SIG-M5 (cell line): Measurements from ENCODE around the gene DEFB132.
"Not testable (repeated sequence)": the region's sequence is repeated elsewhere in the genome, so short reads cannot be mapped to it uniquely, and the experiment has no call there.

ENCODE experiments used
- DNase-seq: peaks from one replicate; lab custom pipeline; 2025; lab: John Stamatoyannopoulos, UW

The DEFB132 gene, protein sequence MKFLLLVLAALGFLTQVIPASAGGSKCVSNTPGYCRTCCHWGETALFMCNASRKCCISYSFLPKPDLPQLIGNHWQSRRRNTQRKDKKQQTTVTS

DNA sequence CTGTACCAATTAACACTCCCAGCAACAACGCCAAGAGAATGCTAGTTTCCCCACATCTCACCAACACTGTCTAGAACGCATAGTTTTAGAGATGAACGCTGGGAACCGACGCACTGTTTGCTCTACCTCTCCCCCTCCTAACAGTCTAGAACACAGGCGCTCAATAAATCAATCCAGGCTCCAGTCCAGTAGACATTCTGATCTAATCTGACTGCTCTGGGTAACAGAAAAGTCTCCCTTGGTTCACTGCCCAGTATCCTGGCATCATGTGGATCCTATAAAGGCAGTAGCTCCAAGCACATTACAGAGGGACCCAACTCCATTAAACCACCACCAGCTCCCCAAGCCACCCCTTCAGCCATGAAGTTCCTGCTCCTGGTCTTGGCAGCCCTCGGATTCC, at the start of gene DEFB132:
Gene DEFB132 (plus strand): TSS at position 306 of the 400 bp plus-strand sequence. CDS start 55 bp downstream, at position 361.
- no peak for DNase-seq

DNA sequence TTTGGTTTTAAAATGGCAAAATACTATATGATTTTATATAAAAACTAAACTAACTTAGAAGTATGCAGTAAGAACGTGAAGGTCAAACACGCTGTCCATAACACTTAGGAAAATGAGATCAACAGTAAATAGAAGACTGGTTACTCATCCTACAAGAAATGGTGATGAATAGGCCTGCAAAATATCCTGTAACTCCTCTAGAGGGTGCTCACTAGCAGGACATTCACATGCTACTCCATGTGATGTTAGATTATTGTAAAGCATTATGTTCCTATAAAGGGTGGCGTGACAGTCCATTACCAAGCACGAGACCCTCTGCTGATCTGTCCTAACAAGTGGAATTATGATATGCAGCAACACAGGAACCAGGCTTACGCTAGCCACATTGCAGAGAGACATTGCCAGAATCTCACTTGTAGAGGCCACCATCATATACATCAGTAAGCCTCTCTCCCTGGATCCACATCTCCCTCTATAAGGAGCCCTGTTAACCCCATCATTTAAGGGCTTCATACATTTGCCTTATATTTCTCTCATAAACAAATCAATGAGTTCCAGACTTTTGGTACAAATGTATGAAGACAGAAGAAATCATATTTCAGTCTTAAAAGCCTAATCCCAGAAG, 48.5 kb upstream of the DEFB132 start:
- DNase-seq: no peak

DNA sequence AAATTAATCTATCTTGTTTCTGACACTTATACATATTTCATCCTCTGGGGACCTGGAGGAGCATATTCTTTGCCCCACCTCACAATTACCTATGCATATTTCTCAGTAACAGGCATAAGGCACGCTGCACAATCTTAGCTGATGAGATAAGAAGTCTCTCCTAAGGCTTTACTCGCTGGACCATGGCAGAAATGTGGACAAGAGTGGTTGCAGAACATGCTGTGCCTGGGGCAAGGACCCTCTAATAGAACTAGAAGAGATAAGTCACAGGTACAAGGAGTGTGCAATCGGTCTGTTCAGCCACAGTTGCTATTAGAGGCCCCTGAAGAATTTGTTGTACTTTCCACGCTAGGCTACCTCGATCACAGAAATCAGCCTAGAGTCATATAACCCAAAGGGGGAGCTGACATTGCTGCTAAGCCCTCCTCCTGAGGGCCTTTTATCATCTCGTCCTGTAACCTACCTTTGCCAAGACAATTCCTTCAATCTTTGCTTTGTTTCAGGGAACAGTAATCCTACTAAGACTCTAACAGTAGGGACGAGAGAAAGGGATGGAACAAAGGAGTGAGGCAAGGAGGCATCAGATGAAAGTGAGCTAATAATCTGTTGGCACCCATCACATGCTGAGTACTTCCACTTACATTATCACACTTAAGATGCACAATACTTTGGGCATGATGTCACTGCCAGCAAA, 46.6 kb upstream of the DEFB132 start:
- DNase-seq: no peak

DNA sequence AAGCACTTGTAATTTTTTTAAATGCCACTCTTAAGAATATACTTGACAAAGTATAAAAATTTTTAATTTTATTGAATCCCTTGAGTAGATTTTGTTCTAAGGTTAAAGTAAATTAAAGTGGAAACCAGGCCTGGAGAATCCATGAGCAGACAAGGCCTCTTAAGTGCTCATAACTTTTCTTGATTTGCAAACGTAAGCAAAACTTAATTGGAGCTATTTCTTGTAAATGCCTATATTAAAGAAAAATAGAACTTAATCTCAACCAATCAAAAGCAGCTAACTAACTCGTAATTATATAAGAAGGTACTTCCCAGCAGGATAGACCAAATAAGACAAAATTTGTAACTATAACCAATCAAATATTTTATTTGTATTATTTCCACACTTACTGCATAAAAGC, 43.1 kb upstream of the DEFB132 start:
- DNase-seq: no peak

DNA sequence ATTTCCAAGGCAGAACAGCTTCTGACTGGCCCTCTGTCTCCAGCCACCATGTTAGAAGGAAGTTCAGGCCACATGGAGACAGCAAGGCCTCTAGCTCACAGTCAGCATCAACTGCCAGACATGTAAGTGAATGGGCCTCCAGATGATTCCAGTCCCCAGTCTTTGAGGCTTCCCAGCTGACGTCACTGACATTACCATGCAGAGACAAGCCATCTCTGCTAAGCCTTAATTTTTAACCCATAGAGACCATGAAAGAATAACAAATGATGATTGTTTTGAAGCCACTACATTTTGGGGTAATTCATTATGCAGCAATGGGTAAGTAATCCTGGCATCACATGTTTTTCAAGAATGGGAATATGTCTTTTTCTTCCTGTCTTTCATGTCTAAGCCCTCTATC, 41.7 kb upstream of the DEFB132 start:
- DNase-seq: no peak

DNA sequence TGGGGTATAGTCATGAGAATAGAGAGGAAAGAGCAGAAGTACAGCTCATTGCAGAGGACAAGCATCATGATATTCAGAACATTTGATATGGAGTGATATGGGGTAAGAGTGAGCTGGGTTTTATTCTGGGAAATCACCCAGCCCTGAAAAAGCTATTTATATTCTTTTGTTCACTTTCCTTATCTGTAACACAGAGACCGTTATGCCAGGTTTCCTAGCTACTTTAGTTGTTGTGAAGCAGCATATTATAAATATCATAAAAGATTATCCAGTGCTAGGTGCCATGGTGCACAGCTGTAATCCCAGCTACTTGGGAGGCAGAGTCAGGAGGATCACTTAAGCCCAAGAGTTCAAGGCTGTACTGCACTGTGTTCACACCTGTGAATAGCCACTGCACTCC, 40.3 kb upstream of the DEFB132 start:
- no peak for DNase-seq

DNA sequence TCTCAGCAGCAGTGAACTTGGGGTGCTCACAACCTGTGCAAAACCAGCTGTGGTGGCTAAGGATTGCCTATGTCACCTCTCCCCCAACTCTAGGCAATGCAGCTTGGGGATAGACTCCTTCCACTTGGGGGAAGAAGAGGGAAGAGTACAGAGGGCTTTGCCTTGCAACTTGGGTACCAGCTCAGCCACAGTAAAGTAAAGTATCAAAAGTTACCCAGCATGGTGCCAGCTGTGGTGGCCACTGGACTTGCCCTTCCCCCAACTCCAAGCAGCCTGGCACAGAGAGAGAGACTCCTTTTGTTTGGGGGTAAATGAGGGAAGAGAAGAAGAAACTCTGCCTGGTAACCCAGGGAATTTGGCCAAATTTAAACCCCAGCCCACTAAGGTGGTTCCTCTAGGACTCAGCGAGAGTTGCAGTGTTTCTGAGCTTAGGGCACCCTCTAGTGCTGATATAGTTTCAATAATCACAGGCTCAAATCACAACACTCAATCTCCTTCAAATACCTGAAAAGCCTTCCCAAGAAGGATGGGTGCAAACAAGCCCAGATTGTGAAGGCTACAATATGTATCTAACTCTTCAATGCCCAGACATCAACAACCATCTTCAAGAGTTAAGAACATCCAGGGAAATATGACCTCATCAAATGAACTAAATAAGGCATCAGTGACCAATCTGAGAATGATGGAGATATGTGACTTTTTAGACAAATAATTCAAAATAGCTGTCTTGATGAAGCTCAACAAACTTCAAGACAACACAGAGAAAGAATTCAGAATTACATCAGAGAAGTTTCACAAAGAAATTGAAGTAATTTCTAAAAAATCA, 38.0 kb upstream of the DEFB132 start:
- DNase-seq: no peak

DNA sequence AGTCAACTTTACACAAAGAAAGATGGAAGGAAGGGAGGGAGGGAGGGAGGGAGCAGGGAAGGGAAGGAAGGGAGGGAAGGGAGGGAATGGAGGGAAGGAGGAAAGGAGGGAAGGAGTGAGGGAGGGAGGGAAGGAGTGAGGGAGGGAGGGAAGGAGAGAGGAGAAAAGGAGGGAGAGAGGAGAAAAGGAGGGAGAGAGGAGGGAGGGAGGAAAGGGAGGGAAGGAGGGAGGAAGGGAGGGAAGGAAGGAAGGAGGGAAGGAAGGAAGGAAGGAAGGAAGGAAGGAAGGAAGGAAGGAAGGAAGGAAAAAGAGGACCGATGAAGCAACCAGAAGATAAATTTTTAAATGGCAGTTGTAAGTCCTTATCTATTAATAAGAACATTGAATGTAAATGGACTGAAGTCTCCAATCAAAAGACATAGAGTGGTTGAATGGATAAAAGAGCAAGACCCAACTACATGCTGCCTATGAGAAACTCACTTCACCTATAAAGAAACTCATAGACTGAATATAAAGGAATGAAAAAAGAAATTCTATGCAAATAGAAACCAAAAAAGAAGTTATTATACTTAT, 36.2 kb upstream of the DEFB132 start:
- DNase-seq: no peak

DNA sequence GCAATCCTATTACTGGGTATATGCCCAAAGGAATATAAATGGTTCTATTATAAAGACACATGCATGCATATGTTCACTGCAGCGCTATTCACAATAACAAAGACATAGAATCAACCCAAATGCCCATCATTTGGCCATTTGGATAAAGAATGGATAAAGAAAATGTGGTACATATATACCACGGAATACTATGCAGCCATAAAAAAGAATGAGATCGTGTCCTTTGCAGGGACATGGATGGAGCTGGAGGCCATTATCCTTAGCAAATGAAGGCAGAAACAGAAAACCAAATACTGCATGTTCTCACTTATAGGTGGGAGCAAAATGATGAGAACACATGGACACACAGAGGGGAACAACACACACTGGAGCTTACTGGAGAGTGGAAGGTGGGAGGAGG, 31.6 kb upstream of the DEFB132 start:
- DNase-seq: not testable (repeated sequence)

DNA sequence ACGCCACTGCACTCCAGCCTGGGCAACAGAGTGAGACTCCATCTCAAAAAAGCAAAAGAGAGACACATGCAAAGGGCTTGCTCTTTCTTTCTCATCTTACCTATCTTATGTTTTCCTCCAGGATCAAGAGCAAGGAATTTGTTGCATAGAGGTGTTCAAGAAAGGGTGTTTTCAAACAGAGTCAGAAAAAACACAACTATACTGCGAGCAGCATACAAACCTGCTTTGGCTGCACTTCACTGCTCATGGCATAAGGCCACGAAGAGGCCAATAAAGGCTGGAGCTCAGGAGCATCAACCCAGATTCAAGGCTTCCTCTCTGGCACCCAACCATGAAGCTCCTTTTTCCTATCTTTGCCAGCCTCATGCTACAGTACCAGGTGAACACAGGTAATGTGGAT, 30.6 kb upstream of the DEFB132 start, which contains the start of gene DEFB129:
Gene DEFB129 (plus strand): TSS at position 301 of the 400 bp plus-strand sequence. CDS start 31 bp downstream, at position 332.
- DNase-seq: no peak

DNA sequence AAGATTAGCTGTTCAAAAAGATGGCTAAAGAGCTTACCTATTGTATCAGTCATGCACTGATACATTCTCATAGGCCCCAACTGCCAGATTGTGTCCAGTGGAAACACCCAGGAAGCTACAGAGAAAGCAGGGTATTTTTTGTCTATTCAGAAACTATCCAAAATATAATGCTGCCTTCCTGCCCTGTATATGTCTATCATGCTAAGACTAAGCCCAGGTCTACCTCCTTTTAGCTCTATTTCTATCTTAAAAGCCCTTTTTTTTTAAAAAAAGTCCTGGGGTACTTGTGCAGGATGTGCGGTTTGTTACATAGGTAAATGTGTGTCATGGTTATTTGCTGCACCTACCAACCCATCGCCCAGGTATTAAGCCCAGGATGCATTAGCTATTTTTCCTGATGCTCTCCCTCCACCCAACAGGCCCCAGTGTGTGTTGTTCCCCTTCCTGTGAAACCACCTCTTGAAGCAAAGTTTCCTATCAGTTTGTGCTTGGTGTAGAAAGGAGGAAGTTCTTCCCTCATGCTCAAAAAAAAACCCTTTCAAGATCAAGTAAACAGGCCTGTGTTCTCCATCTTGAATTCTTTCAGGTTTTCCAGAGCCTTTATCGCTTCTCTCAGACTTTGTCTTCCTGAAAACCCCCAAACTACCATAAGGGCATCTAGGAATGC, 30.0 kb upstream of the DEFB132 start:
- DNase-seq: no peak

DNA sequence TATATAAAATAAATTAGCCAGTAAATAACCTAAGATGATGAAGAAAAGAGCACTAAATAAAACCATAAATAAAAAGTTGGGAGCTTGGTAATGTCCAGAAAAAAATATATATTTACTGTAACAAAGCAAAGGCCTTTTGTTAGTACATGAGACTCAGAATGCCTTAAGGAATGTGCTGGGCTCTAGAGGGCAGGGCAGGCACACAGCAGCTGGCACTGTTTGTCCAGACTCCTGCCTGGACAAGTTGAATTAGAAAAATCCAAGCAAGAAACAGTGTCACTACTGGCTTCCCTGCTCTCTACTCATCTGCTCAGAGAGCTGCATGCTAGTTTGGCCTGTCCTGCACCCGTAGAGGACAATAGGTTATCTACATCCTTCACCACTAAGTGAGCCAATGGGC, 21.6 kb upstream of the DEFB132 start:
- no peak for DNase-seq

DNA sequence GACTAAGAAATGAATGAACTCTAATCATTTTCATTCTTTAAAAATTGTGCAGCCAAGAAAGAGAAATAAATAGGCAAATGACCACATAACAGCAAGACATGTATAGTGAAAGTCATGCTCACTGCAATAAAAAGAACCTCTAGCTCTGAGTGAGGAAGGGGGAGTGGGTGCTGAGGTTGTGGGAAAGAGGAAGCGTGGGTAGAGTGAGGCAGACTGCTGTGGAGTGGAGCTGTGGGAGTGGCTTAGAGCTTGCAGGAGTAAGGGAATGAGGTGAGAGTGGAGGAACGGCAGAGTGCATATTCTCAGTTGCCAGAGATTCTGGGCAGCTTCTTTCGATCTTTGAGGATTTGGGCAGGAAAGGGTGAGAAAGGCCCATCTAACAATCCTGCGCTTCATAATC, 20.0 kb upstream of the DEFB132 start:
- DNase-seq: no peak

DNA sequence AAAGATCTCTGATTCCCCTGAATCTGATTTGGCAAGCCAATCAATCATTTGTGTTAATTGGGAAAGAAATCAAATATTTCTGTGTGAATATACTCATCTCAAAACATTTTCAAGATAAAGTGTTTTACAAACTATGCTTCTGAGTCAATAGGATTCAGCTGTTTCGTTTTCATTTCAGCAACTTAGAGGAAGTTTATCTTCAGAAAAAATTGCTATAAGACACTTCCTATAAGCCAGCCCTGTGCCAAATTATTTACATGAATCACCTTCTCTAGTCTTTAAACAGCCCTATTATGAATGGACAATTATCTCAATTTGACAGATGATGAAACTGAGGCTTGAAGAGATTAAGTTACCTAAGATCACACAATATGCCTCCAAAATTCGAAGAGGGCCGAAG, 19.6 kb upstream of the DEFB132 start:
- no peak for DNase-seq

DNA sequence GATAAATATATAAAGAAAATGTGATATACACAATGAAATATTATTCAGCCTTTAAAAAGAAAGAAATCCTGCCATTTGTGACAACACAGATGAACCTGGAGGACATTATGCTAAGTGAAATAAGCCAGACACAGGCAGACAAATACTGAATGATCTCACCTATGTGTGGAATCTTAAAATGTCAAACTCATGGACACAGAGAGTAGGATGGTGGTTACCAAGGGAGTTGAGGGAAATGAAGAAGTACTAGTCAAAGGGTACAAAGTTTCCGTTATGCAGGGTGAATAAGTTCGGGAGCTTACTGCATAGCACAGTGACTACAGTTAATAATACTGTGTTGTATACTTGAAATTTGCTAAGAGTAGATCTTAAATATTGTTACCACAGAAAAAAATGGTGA, 14.6 kb upstream of the DEFB132 start:
- DNase-seq: no peak

DNA sequence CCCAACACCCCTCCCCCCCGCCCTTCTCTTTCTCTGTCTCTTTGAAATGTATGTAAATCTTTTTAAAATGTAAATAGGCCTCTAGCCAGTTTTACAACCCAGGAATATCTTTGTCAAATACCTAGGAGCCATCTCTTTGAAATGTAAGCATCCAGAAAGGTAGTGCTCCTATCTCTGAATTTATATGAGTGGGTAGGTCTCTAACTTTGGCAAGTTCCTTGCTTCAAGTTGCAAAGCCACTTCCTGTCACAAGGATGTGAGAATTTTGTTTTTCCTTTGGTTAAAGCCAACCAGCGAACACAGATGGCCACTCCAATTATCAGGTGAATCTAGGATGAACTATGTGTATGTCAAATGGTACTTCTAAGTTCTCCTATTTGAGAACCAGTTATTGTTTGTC, 6.2 kb upstream of the DEFB132 start:
- no peak for DNase-seq

DNA sequence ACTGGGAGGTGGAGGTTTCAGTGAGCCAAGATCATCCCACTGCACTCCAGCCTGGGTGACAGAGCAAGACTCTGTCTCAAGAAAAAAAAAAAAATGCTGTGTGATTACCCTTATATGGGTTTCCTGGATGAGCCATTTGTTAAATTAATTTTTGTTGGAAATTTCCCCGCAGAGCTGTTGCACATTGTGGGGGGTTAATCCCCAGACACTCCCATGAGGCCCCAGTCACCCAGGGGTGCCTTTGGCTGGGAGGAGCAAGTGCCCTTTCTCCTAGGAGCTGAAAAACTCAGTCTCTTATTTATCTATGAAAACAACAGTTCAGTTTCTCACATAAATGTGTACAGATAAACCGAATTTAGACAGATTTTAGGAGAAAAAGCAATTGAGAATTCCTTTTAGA, 4.7 kb upstream of the DEFB132 start:
- no peak for DNase-seq

DNA sequence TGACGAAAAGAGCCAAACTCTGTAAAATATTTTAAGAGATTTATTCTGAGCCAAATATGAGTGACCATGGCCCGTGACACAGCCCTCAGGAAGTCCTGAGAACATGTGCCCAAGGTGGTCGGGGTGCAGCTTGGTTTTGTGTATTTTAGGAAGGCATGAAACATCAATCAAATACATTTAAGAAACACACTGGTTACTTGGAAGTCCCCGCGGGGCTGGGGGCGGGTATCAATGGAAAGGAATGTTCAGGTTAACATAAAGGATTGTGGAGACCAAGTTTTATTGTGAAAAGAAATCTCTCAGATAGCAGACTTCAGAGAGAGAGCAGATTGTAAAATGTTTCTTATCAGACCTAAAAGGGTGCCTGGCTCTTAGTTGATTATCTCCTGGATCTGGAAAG, 4.1 kb upstream of the DEFB132 start:
- not testable (repeated sequence) for DNase-seq

DNA sequence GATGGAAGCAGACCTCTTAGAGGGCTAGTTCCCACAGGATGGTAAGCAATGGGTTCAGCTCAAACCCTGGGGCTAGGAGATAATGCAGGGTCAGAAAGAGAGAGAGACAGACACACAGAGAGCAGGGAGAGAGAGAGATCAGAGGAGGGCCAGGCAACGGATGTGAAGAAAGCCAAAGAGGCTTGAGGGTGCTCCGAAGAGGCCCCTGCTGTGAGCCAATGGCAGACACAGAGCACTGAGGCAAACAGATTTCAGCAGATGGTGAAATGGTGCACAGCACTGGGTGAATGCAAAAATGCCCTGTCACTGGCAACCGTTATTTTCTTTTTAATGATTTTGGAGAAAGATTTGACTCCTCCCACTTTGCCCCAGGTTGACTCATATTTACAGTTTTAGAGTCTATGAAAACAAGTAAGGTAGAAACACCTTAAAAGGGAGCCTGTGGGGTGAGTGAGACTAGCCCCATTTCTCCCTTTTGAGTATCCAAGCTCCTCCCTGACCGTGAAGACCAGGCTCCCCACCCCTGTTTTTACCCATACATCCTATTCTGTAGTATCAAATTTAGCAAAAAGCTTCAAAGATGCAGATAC, 840 bp downstream of the DEFB132 start:
- no peak for DNase-seq

DNA sequence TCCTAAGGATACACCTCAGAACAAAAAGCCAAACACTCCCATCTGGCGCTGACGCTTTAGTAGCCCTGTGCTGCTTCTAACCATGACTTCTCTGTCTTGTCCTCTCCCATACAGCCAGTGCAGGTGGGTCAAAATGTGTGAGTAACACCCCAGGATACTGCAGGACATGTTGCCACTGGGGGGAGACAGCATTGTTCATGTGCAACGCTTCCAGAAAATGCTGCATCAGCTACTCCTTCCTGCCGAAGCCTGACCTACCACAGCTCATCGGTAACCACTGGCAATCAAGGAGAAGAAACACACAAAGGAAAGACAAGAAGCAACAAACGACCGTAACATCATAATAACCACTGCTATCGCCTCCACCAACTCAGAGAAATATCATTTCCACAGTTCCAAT, 1.4 kb downstream of the DEFB132 start:
- no peak for DNase-seq

DNA sequence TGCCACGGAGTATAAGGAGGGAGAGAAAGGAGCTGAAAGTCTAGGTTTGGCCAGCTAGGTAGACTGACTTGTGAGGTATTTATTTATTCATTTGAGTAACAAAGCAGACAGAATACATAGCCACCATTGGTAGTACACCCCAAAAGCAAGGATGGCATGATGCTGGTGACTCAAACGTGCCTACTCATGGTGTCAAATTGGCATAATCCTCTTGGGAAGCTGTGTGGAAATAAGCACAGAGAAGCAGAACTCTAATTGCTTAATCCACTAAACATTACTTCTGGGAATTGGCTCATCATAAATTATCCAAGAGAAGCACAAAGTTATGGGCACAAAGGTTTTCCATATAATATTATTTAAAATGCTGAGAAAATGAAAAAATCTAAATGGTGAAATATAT, 2.5 kb downstream of the DEFB132 start:
- no peak for DNase-seq
